Measurements from ENCODE around the gene NACAD. TPM values are rescaled to one million over a fixed set of nuclear protein-coding genes. Genes with fewer than 3 reads are reported as not detected.
A peak's percentile ranks its signal among the peaks of the same experiment; 100 is the strongest.

Gene NACAD, protein sequence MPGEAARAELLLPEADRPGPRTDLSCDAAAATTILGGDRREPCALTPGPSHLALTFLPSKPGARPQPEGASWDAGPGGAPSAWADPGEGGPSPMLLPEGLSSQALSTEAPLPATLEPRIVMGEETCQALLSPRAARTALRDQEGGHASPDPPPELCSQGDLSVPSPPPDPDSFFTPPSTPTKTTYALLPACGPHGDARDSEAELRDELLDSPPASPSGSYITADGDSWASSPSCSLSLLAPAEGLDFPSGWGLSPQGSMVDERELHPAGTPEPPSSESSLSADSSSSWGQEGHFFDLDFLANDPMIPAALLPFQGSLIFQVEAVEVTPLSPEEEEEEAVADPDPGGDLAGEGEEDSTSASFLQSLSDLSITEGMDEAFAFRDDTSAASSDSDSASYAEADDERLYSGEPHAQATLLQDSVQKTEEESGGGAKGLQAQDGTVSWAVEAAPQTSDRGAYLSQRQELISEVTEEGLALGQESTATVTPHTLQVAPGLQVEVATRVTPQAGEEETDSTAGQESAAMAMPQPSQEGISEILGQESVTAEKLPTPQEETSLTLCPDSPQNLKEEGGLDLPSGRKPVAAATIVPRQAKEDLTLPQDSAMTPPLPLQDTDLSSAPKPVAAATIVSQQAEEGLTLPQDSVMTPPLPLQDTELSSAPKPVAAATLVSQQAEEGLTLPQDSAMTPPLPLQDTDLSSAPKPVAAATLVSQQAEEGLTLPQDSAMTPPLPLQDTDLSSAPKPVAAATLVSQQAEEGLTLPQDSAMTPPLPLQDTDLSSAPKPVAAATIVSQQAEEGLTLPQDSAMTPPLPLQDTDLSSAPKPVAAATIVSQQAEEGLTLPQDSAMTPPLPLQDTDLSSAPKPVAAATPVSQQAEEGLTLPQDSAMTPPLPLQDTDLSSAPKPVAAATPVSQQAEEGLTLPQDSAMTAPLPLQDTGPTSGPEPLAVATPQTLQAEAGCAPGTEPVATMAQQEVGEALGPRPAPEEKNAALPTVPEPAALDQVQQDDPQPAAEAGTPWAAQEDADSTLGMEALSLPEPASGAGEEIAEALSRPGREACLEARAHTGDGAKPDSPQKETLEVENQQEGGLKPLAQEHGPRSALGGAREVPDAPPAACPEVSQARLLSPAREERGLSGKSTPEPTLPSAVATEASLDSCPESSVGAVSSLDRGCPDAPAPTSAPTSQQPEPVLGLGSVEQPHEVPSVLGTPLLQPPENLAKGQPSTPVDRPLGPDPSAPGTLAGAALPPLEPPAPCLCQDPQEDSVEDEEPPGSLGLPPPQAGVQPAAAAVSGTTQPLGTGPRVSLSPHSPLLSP (N-terminal part only)
- 3.6 and 5.5 TPM in 2 replicates for total RNA-seq (ENCODE audit: low replicate concordance)

DNA sequence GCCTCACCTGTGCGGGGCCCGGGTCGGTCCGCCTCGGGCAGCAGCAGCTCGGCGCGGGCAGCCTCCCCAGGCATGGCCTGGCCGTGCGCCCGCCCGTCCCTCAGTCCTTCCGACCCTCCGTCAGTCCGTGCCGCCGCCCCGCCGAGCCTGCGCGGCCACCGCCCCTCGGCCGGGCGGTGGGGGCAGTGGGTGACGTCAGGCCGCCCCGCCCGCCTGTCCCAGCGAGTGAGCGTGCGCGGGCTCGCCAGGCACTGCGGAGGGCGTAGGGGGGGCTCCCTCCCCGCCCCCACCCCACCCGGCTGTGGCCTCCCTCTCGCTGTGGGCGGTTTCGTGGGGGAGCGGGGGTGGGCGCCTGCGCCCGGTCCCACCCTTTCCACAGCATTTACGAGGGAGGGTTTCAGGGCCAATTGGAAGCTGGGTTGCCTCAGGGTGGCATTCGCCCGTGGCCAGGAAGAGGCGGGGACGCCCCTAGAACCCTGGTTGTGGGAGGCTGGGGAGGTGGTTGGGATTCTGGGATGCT lies at the start of gene NACAD:
NACAD (minus strand) TSS at position 149 of the 520 bp plus-strand sequence; CDS start at position 74, 75 bp downstream.
- TF ChIP-seq, protein P1, sequence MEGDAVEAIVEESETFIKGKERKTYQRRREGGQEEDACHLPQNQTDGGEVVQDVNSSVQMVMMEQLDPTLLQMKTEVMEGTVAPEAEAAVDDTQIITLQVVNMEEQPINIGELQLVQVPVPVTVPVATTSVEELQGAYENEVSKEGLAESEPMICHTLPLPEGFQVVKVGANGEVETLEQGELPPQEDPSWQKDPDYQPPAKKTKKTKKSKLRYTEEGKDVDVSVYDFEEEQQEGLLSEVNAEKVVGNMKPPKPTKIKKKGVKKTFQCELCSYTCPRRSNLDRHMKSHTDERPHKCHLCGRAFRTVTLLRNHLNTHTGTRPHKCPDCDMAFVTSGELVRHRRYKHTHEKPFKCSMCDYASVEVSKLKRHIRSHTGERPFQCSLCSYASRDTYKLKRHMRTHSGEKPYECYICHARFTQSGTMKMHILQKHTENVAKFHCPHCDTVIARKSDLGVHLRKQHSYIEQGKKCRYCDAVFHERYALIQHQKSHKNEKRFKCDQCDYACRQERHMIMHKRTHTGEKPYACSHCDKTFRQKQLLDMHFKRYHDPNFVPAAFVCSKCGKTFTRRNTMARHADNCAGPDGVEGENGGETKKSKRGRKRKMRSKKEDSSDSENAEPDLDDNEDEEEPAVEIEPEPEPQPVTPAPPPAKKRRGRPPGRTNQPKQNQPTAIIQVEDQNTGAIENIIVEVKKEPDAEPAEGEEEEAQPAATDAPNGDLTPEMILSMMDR (IDR thresholded peaks at IDR 0.05; ENCODE audit: insufficient read depth, low read length) = no peak
- peak within 1 kb of the TSS; percentile 70 for H3K4me3 ChIP-seq (ENCODE audit: low read depth, low read length)
- DNase-seq (ENCODE audit: low read depth) = peak; percentile 11

DNA sequence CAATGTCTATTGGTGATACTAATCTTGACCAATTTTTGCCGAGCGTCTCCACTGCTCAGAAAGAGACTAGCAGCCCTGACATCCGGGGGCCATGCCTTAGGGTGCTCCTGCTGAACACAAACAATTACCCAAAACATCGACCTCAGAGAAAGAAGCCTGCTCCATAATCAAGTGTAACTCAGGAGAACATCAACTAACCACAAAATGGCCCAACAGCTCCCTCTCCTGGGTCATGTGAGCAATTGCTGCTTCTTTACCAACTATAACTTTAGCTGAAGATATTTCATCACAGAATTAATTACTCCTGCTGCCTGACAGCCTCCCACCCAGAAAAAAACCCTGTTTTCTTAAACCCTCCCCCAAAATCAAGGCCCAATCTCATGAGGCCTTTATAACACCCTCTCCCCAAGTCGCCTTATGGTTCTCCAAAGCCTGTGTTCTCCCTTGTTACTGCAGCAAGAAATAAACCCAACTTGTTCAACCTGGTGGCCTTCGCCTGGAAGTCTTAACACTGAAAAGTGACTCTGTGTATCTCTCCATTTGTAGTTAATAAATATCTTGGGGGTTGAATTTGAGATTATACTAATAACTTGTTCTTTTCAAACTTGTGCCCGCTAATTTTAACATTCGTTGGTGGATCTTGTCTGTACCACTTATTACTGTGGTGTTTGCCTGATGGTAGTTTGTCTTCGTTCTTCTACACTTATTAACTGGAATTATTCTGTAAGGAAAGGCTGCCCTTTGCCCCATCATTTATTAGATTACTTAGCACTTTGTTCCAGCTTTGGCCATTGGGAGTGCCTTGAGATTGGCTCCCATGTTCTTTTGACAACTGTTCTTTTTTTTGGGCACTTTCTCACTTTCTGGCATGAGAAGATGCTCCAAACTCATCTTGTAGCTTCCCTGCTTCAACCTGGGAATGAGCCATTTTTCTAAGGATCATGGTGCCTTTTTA lies 47.6 kb upstream of the NACAD start:
- TF ChIP-seq, protein P1 (IDR thresholded peaks at IDR 0.05; ENCODE audit: insufficient read depth, low read length) = peak; percentile 90
- no peak overlapping the region for H3K4me3 ChIP-seq (ENCODE audit: low read depth, low read length)
- DNase-seq (ENCODE audit: low read depth) = peak; percentile 87

DNA sequence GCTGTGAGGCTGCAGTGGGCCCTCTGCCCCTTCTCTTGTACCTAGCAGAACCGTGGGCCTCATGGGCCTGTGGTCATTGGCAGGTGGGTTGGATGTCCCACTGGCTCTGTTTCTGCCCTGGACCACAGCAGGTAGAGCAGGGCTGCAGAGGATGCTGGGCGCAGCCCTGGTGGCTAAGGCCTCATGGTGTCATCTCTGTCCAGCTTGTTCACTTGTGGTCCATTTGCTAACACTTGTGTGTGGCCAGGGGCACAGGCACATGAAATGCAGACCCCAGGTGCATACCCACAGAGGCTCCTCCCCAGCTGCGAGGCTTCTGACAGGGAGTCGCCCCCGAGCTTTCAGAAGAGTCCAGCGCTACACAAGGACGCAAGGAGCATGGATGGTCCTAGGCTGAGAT lies 45.1 kb upstream of the NACAD start:
- no peak overlapping the region for H3K4me3 ChIP-seq (ENCODE audit: low read depth, low read length)
- no peak for DNase-seq (ENCODE audit: low read depth)

DNA sequence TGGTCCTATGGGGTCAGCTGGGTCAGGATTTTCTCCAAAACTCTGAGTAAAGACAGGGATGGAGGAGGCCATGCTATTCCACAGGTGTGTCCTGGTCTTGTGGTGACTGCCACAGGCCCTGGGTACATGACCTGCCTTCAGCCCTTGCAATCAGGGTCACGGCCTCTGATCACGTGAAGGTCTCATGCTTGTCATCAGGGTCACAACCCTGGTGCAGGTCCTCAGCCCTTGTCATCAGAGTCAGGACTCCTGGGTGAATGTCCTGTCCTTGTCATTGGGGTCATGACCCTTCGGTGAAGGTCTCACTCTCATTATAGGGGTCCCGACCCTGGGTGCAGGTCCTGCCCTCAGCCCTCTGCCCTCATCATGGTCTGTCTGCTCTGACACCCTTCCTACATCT lies 44.6 kb upstream of the NACAD start:
- TF ChIP-seq, protein P1 (IDR thresholded peaks at IDR 0.05; ENCODE audit: insufficient read depth, low read length) = no peak
- no peak overlapping the region for H3K4me3 ChIP-seq (ENCODE audit: low read depth, low read length)
- no peak for DNase-seq (ENCODE audit: low read depth)

More for the DNA sequence above, 45.1 kb upstream of the NACAD start:
- TF ChIP-seq, protein P1 (IDR thresholded peaks at IDR 0.05; ENCODE audit: insufficient read depth, low read length) = no peak

DNA sequence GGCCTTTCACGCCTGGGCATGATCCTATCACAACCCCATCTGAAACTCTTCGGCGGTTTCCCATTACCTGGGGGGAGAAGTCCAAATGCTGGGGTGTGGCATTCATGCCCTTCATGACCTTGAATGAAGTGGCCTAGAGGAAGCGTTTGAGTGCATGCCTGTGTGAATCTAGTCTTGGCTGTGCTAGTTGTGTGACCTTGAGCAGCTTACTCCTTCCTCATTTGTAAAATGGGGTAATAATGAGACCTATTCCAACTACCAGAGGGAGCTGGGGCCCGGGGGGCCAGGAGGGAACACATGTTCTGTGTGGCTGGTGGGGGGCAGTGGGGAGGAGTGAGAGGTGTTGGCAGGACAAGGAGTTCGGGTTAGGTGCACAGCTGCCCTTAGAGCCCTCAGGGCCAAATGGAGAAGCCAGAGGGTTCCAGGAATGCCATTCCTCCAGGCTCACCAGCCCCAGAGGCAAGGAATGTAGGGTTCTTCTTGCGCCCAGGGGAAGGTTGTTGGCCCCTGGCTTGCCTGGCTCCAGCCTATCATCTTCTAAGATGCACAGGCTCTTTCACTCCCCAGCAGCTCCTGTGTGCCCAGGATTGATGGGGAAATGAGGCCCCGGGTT lies 44.0 kb upstream of the NACAD start:
- no peak for DNase-seq (ENCODE audit: low read depth)
- H3K4me3 ChIP-seq (ENCODE audit: low read depth, low read length) = no peak overlapping the region
- TF ChIP-seq, protein P1 (IDR thresholded peaks at IDR 0.05; ENCODE audit: insufficient read depth, low read length) = no peak
